GM12865 (cell line): ENCODE measurements around the gene TMED3.

Experiments
- DNase-seq: peaks from one replicate; pipeline ENCODE4 v3.0.0; 2010; ENCODE audit warnings: low read depth
- H3K4me3 ChIP-seq: 2 replicates; pipeline ENCODE4 v1.5.1; 2011; ENCODE audit warnings: mild to moderate bottlenecking, low read depth, low read length, control low read depth
- TF ChIP-seq, protein P1 (sequence below): IDR thresholded peaks from 2 replicates; pipeline ENCODE4 v1.5.1; 2011; ENCODE audit warnings: low read length, control low read depth, low read depth, inconsistent platforms; ENCODE audit not compliant: insufficient read depth; ENCODE audit errors: missing control alignments

TMED3 gene

DNA sequence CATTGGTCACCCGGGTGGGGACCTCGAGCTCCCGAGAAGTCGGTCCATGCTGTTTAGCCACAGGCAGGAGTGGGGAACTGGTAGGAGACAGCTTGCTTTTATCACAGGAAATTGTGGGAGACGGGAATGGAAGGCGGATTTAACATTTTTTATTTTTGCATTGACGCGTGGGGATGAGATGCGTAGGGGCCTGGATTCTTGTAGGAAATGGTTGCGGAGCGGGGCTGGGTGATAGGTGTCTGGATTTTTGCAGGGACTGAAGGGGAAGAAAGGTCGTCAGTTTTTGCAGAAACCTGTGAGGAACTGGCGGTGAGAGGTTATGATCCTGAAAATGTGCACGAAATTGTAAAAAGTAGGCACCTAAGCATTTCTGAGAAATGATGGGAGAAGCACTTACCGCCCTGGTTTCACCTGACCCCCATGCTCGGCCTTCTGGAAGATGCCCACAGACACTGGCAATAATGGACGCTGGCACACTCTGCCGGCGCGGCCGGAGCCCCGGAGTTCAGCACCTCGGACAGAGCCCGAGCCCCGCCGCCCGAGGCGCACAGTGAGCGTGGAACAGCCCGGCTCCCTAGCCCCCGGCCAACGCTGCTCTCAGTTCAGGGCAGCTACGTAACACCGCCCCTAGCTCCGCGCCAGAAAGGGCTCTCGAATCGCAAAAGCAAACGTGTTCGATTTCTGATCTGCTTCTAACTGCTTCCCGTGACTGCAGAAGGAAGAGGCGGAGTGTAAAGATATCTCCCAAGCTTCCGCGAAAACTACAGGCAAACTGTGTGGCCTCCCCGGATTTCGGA is 27.5 kb upstream of the TMED3 start:
- DNase-seq: peak; percentile 14
- H3K4me3 ChIP-seq: no peak overlapping the region
- TF ChIP-seq, protein P1, sequence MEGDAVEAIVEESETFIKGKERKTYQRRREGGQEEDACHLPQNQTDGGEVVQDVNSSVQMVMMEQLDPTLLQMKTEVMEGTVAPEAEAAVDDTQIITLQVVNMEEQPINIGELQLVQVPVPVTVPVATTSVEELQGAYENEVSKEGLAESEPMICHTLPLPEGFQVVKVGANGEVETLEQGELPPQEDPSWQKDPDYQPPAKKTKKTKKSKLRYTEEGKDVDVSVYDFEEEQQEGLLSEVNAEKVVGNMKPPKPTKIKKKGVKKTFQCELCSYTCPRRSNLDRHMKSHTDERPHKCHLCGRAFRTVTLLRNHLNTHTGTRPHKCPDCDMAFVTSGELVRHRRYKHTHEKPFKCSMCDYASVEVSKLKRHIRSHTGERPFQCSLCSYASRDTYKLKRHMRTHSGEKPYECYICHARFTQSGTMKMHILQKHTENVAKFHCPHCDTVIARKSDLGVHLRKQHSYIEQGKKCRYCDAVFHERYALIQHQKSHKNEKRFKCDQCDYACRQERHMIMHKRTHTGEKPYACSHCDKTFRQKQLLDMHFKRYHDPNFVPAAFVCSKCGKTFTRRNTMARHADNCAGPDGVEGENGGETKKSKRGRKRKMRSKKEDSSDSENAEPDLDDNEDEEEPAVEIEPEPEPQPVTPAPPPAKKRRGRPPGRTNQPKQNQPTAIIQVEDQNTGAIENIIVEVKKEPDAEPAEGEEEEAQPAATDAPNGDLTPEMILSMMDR: no peak

DNA sequence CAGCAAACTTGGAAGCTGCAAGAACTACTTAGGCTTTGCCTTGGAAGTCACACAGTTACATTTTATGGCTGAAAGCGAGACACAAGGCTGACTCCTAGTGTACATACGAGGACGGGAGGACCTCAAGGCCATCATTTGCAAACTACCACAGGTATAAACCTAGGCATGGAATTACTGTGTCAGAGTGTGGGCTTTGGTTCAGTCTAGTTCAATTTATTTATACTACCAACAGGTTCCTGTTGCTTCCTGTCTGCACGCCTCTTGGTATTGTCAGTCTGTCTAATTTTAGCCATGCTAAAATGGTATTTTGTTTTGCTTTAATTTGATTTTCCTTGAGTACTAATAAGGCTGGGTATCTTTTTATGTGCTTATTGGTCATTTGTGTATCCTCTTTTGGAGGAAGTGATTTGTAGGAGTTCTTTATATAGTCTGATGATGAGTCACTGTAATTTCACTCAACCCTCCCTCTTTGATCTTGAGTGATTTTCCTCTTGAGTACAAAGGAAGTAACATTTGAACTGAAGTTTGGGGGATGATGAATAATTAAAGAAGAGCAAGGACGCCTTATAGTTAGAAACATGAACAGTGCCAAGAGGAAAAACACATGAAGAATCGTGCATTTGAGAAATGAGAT is 20.2 kb upstream of the TMED3 start:
- no peak for DNase-seq
- no peak overlapping the region for H3K4me3 ChIP-seq
- TF ChIP-seq, protein P1: no peak

DNA sequence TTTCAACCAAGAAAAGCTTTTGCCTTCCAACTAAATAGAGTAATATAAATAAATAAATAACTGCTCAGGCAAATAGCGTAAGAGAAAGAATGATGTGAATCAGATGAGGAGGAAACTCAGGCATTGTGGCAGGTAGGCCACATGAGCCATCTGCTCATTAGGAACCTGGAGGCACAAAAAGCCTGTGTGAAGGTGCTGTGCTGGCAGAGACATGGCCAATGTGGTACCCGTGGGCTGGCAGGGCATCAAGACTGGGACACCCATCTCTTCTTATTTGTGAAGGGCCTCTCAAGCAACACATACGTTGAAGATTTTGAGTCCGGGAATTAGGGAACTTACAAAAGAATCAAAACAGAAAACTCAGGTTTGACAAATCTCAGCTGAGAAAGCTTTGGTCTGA is 18.9 kb upstream of the TMED3 start:
- TF ChIP-seq, protein P1: no peak
- H3K4me3 ChIP-seq: no peak overlapping the region
- DNase-seq: no peak

DNA sequence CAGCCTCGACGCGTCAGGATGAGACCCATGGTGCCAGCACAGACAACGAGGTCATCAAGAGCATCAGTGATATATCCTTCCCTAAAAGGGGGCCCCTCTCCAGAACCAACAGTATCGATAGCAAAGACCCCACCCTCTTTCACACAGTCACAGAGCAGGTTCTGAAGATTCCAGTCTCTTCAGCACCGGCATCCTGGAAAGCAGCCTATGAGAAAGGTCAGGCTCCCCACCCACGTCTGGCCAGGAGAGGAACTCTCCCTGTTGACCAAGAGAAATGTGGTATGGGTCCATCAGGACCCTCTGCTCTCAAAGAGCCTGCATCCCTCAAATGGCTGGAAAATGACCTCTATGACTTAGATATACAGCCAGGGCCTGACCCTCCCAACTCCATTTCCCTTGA is 16.8 kb upstream of the TMED3 start:
- H3K4me3 ChIP-seq: no peak overlapping the region
- TF ChIP-seq, protein P1: no peak
- no peak for DNase-seq

DNA sequence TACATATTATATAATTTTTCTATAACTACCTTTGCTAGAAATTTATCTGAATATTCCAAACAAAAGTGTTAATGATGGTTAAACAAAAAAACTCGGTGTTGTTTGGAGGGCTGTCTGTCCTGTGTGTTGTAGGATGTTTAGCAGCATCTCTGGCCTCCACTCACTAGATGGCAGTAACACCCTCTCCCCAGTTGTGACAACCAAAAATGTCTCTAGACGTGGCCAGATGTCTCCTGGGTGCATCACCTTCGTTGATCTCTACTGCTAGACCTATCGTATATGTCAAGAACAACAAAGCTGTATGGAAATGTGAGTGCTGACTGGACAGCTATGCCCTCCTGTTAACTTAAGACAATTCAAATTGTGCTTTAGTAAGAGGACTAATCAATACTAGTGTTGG is 14.3 kb upstream of the TMED3 start:
- TF ChIP-seq, protein P1: peak; percentile 34
- H3K4me3 ChIP-seq: no peak overlapping the region
- DNase-seq: peak; percentile 17

DNA sequence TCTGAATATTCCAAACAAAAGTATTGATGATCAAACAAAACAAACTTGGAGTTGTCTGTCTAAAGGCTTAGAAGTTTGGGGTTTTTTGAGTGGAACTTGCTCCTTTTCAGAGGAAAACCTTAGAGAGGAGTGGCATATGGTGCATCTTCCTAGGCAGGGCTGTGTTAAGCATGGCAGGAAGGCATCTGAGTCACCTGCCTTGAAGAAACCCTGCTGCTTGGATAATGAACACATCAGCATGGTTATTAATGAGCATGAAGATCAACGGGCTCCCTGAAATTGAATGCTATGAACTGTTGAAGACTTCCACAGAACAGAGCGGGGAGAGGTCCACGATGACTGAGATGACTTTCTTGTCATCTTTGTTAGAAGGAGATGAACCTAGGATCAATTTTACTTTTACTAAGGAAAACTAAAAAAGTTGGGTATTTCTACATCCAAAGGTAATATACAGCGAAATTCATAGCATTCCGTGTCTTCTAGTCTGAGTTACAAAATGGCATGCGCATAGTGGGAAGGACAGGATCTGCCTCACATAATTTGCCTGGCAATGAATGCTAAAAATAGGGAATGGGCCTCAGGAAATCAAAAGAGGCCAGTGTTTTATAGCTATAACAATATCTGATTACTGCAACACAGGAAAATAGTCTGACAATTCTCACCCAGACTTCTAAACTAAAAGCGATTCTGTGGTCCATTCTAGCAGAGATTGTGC is 11.6 kb upstream of the TMED3 start:
- DNase-seq: no peak

More for the DNA sequence above, 11.6 kb upstream of the TMED3 start:
- TF ChIP-seq, protein P1: no peak
- H3K4me3 ChIP-seq: no peak overlapping the region
